WTC11 (cell line): Measurements from ENCODE around the gene HECTD4.

ENCODE experiments used
- ELF4 ChIP-seq: sonication (generic); formaldehyde crosslinking; IDR thresholded peaks from 2 replicates; pipeline ENCODE4 v1.8.1; 2022; ENCODE audit warnings: low read depth, mild to moderate bottlenecking, moderate library complexity, missing genetic modification reagents
- ESRRA ChIP-seq: sonication (generic); formaldehyde crosslinking; IDR thresholded peaks from 2 replicates; pipeline ENCODE4 v1.8.1; 2022; ENCODE audit warnings: mild to moderate bottlenecking, missing genetic modification reagents, borderline replicate concordance
- PRRX2 ChIP-seq: fragments of 250-450 bp; sonication (Bioruptor Pico); IDR thresholded peaks from 2 replicates; pipeline ENCODE4 v1.8.0; 2021; ENCODE audit warnings: mild to moderate bottlenecking
- TP53 ChIP-seq: sonication (generic); formaldehyde crosslinking; IDR thresholded peaks from 2 replicates; pipeline ENCODE4 v1.8.1; 2023; ENCODE audit warnings: mild to moderate bottlenecking, missing genetic modification reagents
- ZBTB43 ChIP-seq: sonication (generic); formaldehyde crosslinking; IDR thresholded peaks from 2 replicates; pipeline ENCODE4 v1.8.1; 2023; ENCODE audit warnings: mild to moderate bottlenecking, missing genetic modification reagents
- ZNF317 ChIP-seq: sonication (generic); formaldehyde crosslinking; IDR thresholded peaks from 2 replicates; pipeline ENCODE4 v1.8.1; 2023; ENCODE audit warnings: low read depth, mild to moderate bottlenecking, moderate library complexity, missing genetic modification reagents, borderline replicate concordance
- TF ChIP-seq, protein P1 (sequence below): fragments of 200-600 bp; IDR thresholded peaks from 2 replicates; pipeline ENCODE4 v1.8.0; 2022; ENCODE audit warnings: antibody characterized with exemption
- TF ChIP-seq, protein P2 (sequence below): sonication (generic); formaldehyde crosslinking; IDR thresholded peaks from 2 replicates; pipeline ENCODE4 v1.8.1; 2022; ENCODE audit warnings: low read depth, mild to moderate bottlenecking, moderate library complexity, missing genetic modification reagents, borderline replicate concordance
- TF ChIP-seq, protein P3 (sequence below): sonication (generic); formaldehyde crosslinking; IDR thresholded peaks from 2 replicates; pipeline ENCODE4 v1.8.1; 2023; ENCODE audit warnings: mild to moderate bottlenecking, missing genetic modification reagents, moderate library complexity
- TF ChIP-seq, protein P4 (sequence below): sonication (generic); formaldehyde crosslinking; conservative IDR thresholded peaks from 2 replicates; pipeline ENCODE4 v1.8.1; 2022; ENCODE audit warnings: mild to moderate bottlenecking, missing genetic modification reagents

DNA sequence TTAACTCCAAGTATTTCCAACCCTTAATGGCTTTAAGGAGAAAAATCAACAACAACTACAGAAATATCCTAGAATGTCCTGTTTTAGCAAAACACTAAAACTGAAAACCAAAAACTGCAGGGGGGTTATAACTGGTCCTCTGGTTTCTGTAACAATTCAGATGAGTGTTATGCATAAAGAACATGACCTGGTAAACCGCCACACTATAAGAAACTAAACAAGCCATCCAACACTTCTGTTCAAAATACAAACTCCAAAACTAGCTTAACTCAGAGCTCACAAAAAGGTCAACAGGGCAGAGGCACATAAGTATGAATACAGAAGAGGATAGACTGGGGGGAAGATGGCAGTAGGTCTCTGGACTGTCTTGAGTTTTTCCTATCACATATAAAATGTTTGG, 38.0 kb downstream of the HECTD4 start:
- TF ChIP-seq, protein P1, sequence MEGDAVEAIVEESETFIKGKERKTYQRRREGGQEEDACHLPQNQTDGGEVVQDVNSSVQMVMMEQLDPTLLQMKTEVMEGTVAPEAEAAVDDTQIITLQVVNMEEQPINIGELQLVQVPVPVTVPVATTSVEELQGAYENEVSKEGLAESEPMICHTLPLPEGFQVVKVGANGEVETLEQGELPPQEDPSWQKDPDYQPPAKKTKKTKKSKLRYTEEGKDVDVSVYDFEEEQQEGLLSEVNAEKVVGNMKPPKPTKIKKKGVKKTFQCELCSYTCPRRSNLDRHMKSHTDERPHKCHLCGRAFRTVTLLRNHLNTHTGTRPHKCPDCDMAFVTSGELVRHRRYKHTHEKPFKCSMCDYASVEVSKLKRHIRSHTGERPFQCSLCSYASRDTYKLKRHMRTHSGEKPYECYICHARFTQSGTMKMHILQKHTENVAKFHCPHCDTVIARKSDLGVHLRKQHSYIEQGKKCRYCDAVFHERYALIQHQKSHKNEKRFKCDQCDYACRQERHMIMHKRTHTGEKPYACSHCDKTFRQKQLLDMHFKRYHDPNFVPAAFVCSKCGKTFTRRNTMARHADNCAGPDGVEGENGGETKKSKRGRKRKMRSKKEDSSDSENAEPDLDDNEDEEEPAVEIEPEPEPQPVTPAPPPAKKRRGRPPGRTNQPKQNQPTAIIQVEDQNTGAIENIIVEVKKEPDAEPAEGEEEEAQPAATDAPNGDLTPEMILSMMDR: no peak
- TF ChIP-seq, protein P2, sequence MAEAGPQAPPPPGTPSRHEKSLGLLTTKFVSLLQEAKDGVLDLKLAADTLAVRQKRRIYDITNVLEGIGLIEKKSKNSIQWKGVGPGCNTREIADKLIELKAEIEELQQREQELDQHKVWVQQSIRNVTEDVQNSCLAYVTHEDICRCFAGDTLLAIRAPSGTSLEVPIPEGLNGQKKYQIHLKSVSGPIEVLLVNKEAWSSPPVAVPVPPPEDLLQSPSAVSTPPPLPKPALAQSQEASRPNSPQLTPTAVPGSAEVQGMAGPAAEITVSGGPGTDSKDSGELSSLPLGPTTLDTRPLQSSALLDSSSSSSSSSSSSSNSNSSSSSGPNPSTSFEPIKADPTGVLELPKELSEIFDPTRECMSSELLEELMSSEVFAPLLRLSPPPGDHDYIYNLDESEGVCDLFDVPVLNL (CRISPR knock-in tag): no peak
- TF ChIP-seq ELF4: no peak
- no peak for TF ChIP-seq ZBTB43 (CRISPR knock-in tag)
- TF ChIP-seq, protein P3, sequence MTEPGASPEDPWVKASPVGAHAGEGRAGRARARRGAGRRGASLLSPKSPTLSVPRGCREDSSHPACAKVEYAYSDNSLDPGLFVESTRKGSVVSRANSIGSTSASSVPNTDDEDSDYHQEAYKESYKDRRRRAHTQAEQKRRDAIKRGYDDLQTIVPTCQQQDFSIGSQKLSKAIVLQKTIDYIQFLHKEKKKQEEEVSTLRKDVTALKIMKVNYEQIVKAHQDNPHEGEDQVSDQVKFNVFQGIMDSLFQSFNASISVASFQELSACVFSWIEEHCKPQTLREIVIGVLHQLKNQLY (CRISPR knock-in tag): no peak
- TF ChIP-seq, protein P4, sequence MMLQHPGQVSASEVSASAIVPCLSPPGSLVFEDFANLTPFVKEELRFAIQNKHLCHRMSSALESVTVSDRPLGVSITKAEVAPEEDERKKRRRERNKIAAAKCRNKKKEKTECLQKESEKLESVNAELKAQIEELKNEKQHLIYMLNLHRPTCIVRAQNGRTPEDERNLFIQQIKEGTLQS (CRISPR knock-in tag): no peak
- no peak for TF ChIP-seq ZNF317 (CRISPR knock-in tag)
- no peak for TF ChIP-seq PRRX2
- no peak for TF ChIP-seq TP53 (CRISPR knock-in tag)
- no peak for TF ChIP-seq ESRRA (CRISPR knock-in tag)
